GM19351 (cell line): ENCODE measurements around the gene NRDC.
"Not testable (repeated sequence)": the region's sequence is repeated elsewhere in the genome, so short reads cannot be mapped to it uniquely, and the experiment has no call there.

ENCODE experiments used
- ATAC-seq: cut with Tn5 transposase; IDR thresholded peaks from one replicate; pipeline ENCODE4 v1.9.1; 2021; ENCODE audit warnings: mild to moderate bottlenecking, moderate library complexity; ENCODE audit not compliant: unreplicated experiment

NRDC gene

GRCh38 chr1:51878308-51878615 lies 265 bp downstream of the NRDC start:
- peak; percentile 19 for ATAC-seq

- no peak for ATAC-seq
Observed at GRCh38 chr1:51877434-51878307, 856 bp downstream of the NRDC start.

DNA sequence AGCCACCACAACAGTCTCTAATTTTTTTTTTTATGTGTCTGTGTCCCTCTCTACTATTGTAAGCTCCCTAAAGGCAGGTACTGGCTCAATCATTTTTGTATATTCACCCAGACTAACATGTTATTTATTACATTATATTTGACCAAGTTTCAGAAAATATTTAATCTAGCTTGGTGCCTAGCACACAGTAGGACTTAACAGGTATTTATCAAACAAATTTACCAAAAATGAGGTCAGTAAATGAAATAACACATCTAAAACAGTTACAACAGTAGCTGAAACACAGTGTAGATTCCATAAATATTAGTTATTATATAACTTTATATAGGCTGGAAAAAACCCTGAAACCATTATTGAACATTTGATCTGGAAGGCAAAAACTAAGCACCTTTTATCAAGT lies 2.7 kb downstream of the NRDC start:
- no peak for ATAC-seq

DNA sequence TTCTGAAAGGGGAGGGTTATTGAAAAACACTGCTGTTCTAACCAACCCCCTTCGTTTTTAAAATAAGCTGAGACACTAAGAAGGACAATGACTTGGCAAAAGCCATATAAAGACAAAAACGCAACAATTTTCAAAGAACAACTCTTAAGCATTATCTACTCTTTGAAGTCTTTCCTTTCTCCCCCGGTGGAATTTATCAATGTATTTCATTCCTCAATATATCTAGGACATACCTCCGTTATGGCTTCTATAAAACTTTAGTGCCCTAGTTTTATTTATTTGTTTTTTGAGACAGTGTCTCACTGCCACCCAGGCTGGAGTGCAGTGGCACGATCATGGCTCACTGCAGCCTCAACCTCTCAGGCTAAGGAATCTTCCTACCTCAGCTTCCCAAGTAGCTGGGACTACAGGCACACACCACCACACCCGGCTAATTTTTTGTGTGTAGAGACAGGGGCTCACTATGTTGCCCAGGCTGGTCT lies 3.2 kb downstream of the NRDC start:
- no peak for ATAC-seq

GRCh38 chr1:51873270-51873669 lies 5.3 kb downstream of the NRDC start:
- ATAC-seq: not testable (repeated sequence)

- no peak for ATAC-seq
Observed at GRCh38 chr1:51871351-51871975, 7.1 kb downstream of the NRDC start.

GRCh38 chr1:51870603-51871350 lies 7.8 kb downstream of the NRDC start:
- ATAC-seq: no peak

- no peak for ATAC-seq
Observed at GRCh38 chr1:51867479-51868232, 10.9 kb downstream of the NRDC start.

DNA sequence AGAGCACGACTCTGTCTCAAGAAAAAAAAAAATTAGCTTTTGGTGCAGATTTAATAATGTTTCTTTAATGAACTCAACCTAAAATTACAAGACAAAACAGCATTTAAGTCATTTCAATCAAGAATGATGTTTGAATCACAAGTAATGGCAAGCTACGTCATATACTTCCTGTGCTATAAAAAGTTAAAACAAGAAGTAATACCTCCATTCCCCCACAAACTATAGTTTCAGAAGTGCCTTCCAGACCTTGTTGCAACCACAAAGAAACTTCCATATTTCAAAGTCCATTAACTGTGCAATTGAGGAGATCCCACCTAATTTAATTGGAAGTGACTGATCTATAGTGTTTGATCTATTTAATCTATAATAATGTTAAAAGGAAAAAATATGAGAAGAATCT lies 15.1 kb downstream of the NRDC start:
- ATAC-seq: peak; percentile 85

- ATAC-seq: no peak
Observed at GRCh38 chr1:51861669-51862068, 16.9 kb downstream of the NRDC start.

- ATAC-seq: no peak
Observed at GRCh38 chr1:51859735-51860134, 18.8 kb downstream of the NRDC start.

- no peak for ATAC-seq
Observed at GRCh38 chr1:51859333-51859732, 19.2 kb downstream of the NRDC start.

- ATAC-seq: no peak
Observed at GRCh38 chr1:51858892-51859291, 19.6 kb downstream of the NRDC start.

DNA sequence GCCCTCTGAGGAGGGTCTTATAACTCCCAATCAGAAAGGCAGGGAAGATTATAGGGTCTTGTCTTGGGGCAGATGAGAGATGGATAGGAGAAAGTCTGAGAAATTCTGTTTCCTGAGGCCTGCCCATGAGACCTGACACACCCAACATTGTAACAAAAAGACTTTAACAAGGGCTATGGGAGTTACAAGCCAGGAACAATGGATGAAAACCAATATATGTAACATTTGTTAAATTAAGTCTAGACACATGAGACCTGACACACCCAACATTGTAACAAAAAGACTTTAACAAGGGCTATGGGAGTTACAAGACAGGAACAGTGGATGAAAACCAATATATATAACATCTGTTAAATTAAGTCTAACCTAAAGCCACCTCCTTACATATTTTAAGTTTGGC lies 21.8 kb downstream of the NRDC start:
- no peak for ATAC-seq

DNA sequence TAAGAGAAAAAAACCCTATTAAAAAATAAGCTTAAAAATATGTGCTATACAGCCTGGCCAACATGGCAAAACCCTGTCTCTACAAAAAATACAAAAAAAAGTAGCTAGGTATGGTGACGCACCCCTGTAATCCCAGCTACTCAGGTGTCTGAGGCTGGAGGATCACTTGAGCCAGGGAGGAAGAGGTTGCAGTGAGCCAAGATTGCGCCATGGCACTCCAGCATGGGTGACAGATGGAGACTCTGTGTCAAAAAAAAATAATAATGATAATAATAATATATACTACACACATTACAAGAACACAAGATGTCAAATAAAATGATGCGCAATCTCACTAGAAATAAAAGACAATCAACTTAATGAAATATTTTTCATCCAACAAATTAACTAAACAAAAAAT lies 22.9 kb downstream of the NRDC start:
- no peak for ATAC-seq

DNA sequence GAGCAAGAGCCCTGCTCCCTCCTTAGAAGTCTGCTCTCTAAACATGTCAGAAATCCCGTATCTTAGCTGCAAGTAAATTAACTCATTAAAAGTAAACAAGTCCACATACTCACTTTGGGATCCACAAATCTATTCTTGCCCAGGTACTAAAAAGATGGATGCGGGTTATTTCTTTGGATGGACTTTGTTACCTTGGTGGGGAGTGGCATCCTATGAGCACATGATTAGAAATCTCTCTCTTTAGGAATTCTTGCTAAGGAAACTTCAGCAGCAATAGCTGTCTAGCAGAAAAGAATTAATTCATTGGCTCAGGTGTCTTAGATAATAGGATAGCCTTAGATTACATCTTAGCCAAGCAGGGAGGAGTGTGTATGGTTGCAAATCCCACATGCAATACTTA lies 25.2 kb downstream of the NRDC start:
- ATAC-seq: no peak

- no peak for ATAC-seq
Observed at GRCh38 chr1:51851882-51852396, 26.6 kb downstream of the NRDC start.

GRCh38 chr1:51850420-51851223 lies 27.9 kb downstream of the NRDC start:
- ATAC-seq: no peak

DNA sequence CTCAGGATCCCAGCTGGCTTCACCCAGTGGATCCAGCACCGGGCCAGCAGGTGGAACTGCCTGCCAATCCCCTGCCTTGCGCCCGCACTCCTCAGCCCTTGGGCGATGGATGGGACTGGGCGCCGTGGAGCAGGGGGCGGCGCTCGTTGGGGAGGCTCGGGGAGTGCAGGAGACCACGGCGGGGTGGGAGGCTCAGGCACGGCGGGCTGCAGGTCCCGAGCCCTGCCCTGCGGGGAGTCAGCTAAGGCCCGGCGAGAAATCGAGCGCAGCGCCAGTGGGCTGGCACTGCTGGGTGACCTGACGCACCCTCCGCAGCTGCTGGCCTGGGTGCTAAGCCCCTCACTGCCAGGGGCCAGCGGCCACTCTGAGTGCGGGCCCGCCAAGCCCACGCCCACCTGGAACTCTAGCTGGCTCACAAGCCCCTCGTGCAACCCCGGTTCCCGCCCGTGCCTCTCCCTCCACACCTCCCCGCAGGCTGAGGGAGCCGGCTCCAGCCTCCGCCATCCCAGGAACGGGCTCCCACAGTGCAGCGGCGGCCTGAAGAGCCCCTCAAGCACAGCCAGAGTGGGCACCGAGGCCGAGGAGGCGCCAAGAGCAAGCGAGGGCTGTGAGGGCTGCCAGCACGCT lies 31.1 kb downstream of the NRDC start:
- no peak for ATAC-seq

DNA sequence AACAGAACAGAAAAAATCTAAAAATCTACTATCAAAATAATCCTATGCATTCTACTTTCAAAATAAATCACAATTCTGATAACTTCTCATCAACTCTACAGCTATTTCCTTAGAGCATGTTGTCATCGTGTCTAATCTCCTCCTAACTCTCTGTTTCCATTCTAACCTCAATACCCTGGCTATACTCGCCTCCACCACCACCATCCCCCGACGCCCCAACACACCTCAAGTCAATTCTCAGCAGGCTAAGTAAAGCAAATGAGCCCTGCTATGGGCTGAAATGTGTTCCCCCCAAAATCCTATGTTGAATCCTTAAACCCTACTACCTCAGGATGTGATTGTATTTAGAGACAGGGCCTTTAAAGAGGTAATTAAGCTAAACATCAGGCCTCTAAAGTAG lies 34.6 kb downstream of the NRDC start:
- ATAC-seq: no peak
